Smooth muscle cell (in vitro differentiated cells): ENCODE results near the gene ADGRL3. TPM values are rescaled to one million over a fixed set of nuclear protein-coding genes. Genes with fewer than 3 reads are reported as not detected.

Source experiments
- DNase-seq: peaks from one replicate; lab custom pipeline; 2025; ENCODE audit not compliant: unreplicated experiment; lab: John Stamatoyannopoulos, UW
- H2AFZ ChIP-seq: fragments of 200-600 bp; sonication (generic); 2 replicates; pipeline ENCODE4 v1.6.0; 2016; ENCODE audit warnings: antibody characterized with exemption, low read depth, mild to moderate bottlenecking
- H3F3A ChIP-seq: fragments of 200-600 bp; sonication (generic); 2 replicates; pipeline ENCODE4 v1.6.0; 2017; ENCODE audit warnings: antibody characterized with exemption, low read depth
- H3K27ac ChIP-seq: fragments of 200-600 bp; sonication (generic); 2 replicates; pipeline ENCODE4 v1.5.1; 2016; ENCODE audit warnings: low read depth, mild to moderate bottlenecking
- H3K27me3 ChIP-seq: fragments of 200-600 bp; sonication (generic); 2 replicates; pipeline ENCODE4 v1.6.1; 2016; ENCODE audit warnings: low read depth, mild to moderate bottlenecking
- H3K36me3 ChIP-seq: fragments of 200-600 bp; sonication (generic); 2 replicates; pipeline ENCODE4 v1.5.1; 2016; ENCODE audit warnings: low read depth
- H3K4me1 ChIP-seq: fragments of 200-600 bp; sonication (generic); 2 replicates; pipeline ENCODE4 v1.5.1; 2016; ENCODE audit warnings: low read depth
- H3K4me2 ChIP-seq: fragments of 200-600 bp; sonication (generic); 2 replicates; pipeline ENCODE4 v1.6.0; 2016; ENCODE audit warnings: mild to moderate bottlenecking
- H3K4me3 ChIP-seq: fragments of 200-600 bp; sonication (generic); 2 replicates; pipeline ENCODE4 v1.5.1; 2016; ENCODE audit warnings: mild to moderate bottlenecking
- H3K79me2 ChIP-seq: fragments of 200-600 bp; sonication (generic); 2 replicates; pipeline ENCODE4 v1.6.0; 2016; ENCODE audit warnings: low read depth, mild to moderate bottlenecking
- H3K9ac ChIP-seq: fragments of 200-600 bp; sonication (generic); 2 replicates; pipeline ENCODE4 v1.6.0; 2016; ENCODE audit warnings: low read depth
- H3K9me3 ChIP-seq: fragments of 200-600 bp; sonication (generic); replicated peaks from 2 replicates; pipeline ENCODE4 v1.5.1; 2016; ENCODE audit warnings: low read depth
- H4K20me1 ChIP-seq: fragments of 200-600 bp; sonication (generic); 2 replicates; pipeline ENCODE4 v1.6.0; 2016; ENCODE audit warnings: low read depth
- WGBS: methylation state at CpG from one replicate; pipeline ENCODE4 v1.1.7; 2016; ENCODE audit warnings: low lambda C conversion rate; 5-methylcytosine and 5-hydroxymethylcytosine counted together
- polyA plus RNA-seq: library from polyadenylated mRNA; unstranded; fragments of >200 nt; fragmentation: Nextera tagmentation; extraction: Ambion mirVana; gene quantifications from 2 replicates; pipeline ENCODE4 v1.2.1, GENCODE V29; 2016
- total RNA-seq: library from RNA; depleted of rRNA; stranded (reverse); fragments of >200 nt; gene quantifications from 2 replicates; pipeline ENCODE4 v1.2.3, GENCODE V29; 2014
- TF ChIP-seq, protein P1 (sequence below): fragments of 200-600 bp; sonication (generic); IDR thresholded peaks from 2 replicates; pipeline ENCODE4 v1.5.1; 2017; ENCODE audit warnings: borderline replicate concordance, mild to moderate bottlenecking, antibody characterized with exemption; ENCODE audit not compliant: insufficient read depth, poor library complexity, severe bottlenecking

Gene ADGRL3
- total and polyA plus RNA-seq, 2 experiments from 2014 or later = 2.4 to 9.5 TPM

DNA sequence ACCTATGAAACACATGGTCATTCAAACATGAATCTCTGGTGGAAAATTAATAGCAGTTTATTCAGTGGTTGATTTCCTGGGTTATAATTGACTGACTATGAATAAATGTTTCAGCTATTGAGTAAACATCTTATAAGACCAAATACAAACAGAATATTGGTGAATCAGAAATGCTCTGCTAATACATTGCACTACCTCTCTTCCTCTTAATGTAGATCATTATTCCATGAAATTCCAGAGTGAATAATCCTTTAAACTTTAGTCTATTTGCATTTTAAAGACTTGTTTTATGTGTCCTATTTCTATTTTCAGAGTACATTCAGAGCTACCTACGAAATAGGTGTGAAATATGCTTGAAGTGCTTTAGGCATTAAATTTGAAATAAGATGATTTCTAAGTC, 715.4 kb downstream of the ADGRL3 start:
- no peak overlapping the region for H2AFZ ChIP-seq
- H4K20me1 ChIP-seq = no peaks in the 10 kb centered on the region
- no peaks in the 10 kb centered on the region for H3K9me3 ChIP-seq
- H3K4me1 ChIP-seq = peaks cover 14% of the 10 kb centered on the region
- H3K4me3 ChIP-seq = no peak overlapping the region
- H3K9ac ChIP-seq = no peak overlapping the region
- no peak for DNase-seq
- 89% methylated on average over 1 of the region's 1 CpG for WGBS
- no peaks in the 10 kb centered on the region for H3K27me3 ChIP-seq
- H3F3A ChIP-seq = no peaks in the 10 kb centered on the region
- no peak overlapping the region for H3K27ac ChIP-seq
- H3K4me2 ChIP-seq = no peak overlapping the region
- H3K36me3 ChIP-seq = no peaks in the 10 kb centered on the region
- TF ChIP-seq, protein P1, sequence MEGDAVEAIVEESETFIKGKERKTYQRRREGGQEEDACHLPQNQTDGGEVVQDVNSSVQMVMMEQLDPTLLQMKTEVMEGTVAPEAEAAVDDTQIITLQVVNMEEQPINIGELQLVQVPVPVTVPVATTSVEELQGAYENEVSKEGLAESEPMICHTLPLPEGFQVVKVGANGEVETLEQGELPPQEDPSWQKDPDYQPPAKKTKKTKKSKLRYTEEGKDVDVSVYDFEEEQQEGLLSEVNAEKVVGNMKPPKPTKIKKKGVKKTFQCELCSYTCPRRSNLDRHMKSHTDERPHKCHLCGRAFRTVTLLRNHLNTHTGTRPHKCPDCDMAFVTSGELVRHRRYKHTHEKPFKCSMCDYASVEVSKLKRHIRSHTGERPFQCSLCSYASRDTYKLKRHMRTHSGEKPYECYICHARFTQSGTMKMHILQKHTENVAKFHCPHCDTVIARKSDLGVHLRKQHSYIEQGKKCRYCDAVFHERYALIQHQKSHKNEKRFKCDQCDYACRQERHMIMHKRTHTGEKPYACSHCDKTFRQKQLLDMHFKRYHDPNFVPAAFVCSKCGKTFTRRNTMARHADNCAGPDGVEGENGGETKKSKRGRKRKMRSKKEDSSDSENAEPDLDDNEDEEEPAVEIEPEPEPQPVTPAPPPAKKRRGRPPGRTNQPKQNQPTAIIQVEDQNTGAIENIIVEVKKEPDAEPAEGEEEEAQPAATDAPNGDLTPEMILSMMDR = no peak
- no peaks in the 10 kb centered on the region for H3K79me2 ChIP-seq

DNA sequence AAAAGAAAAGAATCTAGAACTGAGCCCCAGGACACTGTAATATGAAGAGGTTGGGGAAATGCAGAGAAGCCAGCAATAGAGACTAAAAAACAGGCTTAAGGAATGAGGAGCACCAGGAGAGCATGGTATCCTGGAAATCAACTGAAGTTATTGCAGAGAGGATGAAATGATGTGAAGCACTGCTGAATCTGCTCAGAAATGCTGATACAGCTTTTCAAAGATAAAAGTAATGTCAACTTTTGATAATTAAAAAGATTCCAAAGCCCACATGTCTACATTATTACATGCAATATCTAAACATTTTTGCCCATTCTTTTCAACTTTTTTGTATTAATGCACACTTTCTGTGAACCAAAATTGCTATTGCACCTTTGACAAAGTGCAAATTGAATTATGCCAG, 718.4 kb downstream of the ADGRL3 start:
- no peaks in the 10 kb centered on the region for H3K27me3 ChIP-seq
- peaks cover 19% of the 10 kb centered on the region for H3K4me1 ChIP-seq
- no peak for DNase-seq
- H3K79me2 ChIP-seq = no peaks in the 10 kb centered on the region
- H3K36me3 ChIP-seq = no peaks in the 10 kb centered on the region
- H3K9ac ChIP-seq = no peak overlapping the region
- no peak overlapping the region for H2AFZ ChIP-seq
- TF ChIP-seq, protein P1 = no peak
- H3F3A ChIP-seq = no peaks in the 10 kb centered on the region
- no peaks in the 10 kb centered on the region for H3K9me3 ChIP-seq
- no peaks in the 10 kb centered on the region for H4K20me1 ChIP-seq
- no peak overlapping the region for H3K4me3 ChIP-seq
- H3K27ac ChIP-seq = no peak overlapping the region
- H3K4me2 ChIP-seq = no peak overlapping the region

DNA sequence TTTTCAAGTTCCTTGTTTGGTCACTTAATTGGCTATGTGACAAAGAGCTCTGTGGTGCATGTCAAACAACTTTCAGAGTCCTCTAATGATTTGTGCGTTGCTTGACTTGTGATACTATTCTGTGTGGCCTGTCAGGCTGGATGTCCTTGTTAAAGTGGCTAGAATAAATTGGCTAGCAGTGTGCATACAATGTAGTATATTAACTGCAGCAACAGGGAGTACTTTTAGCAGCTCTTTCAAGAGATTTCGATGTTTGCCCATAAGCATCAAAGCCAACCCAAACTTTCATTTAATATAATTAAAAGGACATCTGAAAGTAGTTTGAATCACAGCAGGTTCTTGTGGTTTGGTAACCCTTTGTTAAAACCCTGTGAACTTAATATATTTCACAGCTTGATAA, 718.9 kb downstream of the ADGRL3 start:
- Histone ChIP-seq H3K36me3 (no peaks in the 10 kb centered on the region), H3K4me2 (no peak overlapping the region), H3K4me3 (no peak overlapping the region), H3K27ac (no peak overlapping the region), H3F3A (no peaks in the 10 kb centered on the region), H3K9me3 (no peaks in the 10 kb centered on the region), H4K20me1 (no peaks in the 10 kb centered on the region), H3K4me1 (peaks cover 19% of the 10 kb centered on the region), H2AFZ (no peak overlapping the region), H3K27me3 (no peaks in the 10 kb centered on the region), H3K9ac (no peak overlapping the region), H3K79me2 (no peaks in the 10 kb centered on the region)
- TF ChIP-seq, protein P1 = no peak
- WGBS = 92% methylated on average over 2 of the region's 2 CpGs
- no peak for DNase-seq

DNA sequence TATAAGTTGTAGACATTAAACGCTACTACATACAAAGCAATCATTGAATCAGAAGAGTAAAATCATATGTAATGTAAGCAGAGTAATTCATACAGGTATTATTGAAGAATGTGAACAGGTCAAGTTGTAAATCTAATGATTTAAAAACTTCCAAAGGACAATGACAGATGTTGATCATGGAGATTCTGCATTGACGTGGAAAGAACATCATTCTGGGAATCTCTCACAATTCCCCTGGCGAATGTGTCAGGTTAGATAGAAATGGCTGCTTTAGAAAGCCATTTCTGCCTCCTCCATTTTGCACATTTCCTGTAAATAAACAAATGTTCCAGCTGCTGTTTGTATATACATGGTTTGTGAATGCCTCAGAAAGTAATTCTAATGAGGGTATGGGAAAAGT, 719.4 kb downstream of the ADGRL3 start:
- Histone ChIP-seq H3K4me3 (no peak overlapping the region), H2AFZ (no peak overlapping the region), H3K4me2 (no peak overlapping the region), H3K79me2 (no peaks in the 10 kb centered on the region), H3K4me1 (peaks cover 19% of the 10 kb centered on the region), H3K27me3 (no peaks in the 10 kb centered on the region), H3K9ac (no peak overlapping the region), H3K9me3 (no peaks in the 10 kb centered on the region), H3F3A (no peaks in the 10 kb centered on the region), H3K36me3 (no peaks in the 10 kb centered on the region), H4K20me1 (no peaks in the 10 kb centered on the region), H3K27ac (no peak overlapping the region)
- DNase-seq = no peak
- whole genome bisulfite sequencing = 92% methylated on average over 3 of the region's 3 CpGs
- TF ChIP-seq, protein P1 = no peak
